GM15510 (cell line): ENCODE data around the gene MAGI1.

ENCODE experiments used
- POLR2A ChIP-seq: IDR thresholded peaks from 3 replicates; pipeline ENCODE4 v1.6.1; 2011; ENCODE audit warnings: borderline replicate concordance; ENCODE audit not compliant: insufficient read length; ENCODE audit errors: extremely low read depth

Gene MAGI1

GRCh38 chr3:65576228-65576627 is 462.5 kb downstream of the MAGI1 start:
- TF ChIP-seq POLR2A, result no peak

GRCh38 chr3:65575376-65575840 is 463.3 kb downstream of the MAGI1 start:
- TF ChIP-seq POLR2A, result no peak

GRCh38 chr3:65573548-65574116 is 465.1 kb downstream of the MAGI1 start:
- TF ChIP-seq POLR2A, result no peak

GRCh38 chr3:65572175-65572777 is 466.4 kb downstream of the MAGI1 start:
- TF ChIP-seq POLR2A, result no peak

GRCh38 chr3:65569845-65570405 is 468.8 kb downstream of the MAGI1 start:
- TF ChIP-seq POLR2A, result no peak

GRCh38 chr3:65569129-65569528 is 469.6 kb downstream of the MAGI1 start:
- TF ChIP-seq POLR2A, result no peak

GRCh38 chr3:65568497-65568896 is 470.2 kb downstream of the MAGI1 start:
- no peak for TF ChIP-seq POLR2A

GRCh38 chr3:65564483-65564882 is 474.2 kb downstream of the MAGI1 start:
- TF ChIP-seq POLR2A, result no peak

GRCh38 chr3:65563861-65564260 is 474.9 kb downstream of the MAGI1 start:
- no peak for TF ChIP-seq POLR2A

GRCh38 chr3:65562447-65562846 is 476.3 kb downstream of the MAGI1 start:
- TF ChIP-seq POLR2A, result no peak

- TF ChIP-seq POLR2A, result no peak
Observed at GRCh38 chr3:65561617-65562016, 477.1 kb downstream of the MAGI1 start.

GRCh38 chr3:65560901-65561300 is 477.8 kb downstream of the MAGI1 start:
- no peak for TF ChIP-seq POLR2A

- no peak for TF ChIP-seq POLR2A
Observed at GRCh38 chr3:65560133-65560532, 478.6 kb downstream of the MAGI1 start.

GRCh38 chr3:65559643-65560042 is 479.1 kb downstream of the MAGI1 start:
- TF ChIP-seq POLR2A, result no peak

GRCh38 chr3:65558826-65559225 is 479.9 kb downstream of the MAGI1 start:
- no peak for TF ChIP-seq POLR2A
